HCT116 (cell line): ENCODE measurements around the gene VAV1.

Experiments
- CEBPB ChIP-seq: IDR thresholded peaks from 2 replicates; pipeline ENCODE4 v1.6.1; 2012; ENCODE audit warnings: low read depth
- EZH2 ChIP-seq: fragments of 200-600 bp; sonication (generic); IDR thresholded peaks from 2 replicates; pipeline ENCODE4 v1.6.1; 2017; ENCODE audit warnings: antibody characterized with exemption, mixed run types
- EZH2phosphoT487 ChIP-seq: fragments of 200-600 bp; IDR thresholded peaks from 2 replicates; pipeline ENCODE4 v1.6.1; 2018; ENCODE audit warnings: antibody characterized with exemption, borderline replicate concordance
- POLR2A ChIP-seq: IDR thresholded peaks from 2 replicates; pipeline ENCODE4 v1.7.0; 2011; ENCODE audit warnings: borderline replicate concordance; ENCODE audit not compliant: insufficient read depth, insufficient read length; ENCODE audit errors: extremely low read depth
- POLR2AphosphoS5 ChIP-seq: IDR thresholded peaks from 2 replicates; pipeline ENCODE4 v1.6.1; 2011; ENCODE audit warnings: mild to moderate bottlenecking, low read depth, low read length, moderate library complexity
- RAD21 ChIP-seq: IDR thresholded peaks from 2 replicates; pipeline ENCODE4 v1.6.1; 2012; ENCODE audit warnings: low read depth, mild to moderate bottlenecking
- SIN3A ChIP-seq: IDR thresholded peaks from 2 replicates; pipeline ENCODE4 v1.6.1; 2012; ENCODE audit warnings: low read depth
- TF ChIP-seq, protein P1 (sequence below): IDR thresholded peaks from 2 replicates; pipeline ENCODE4 v1.6.1; 2012
- TF ChIP-seq, protein P2 (sequence below), 3 experiments: fragments of 200-600 bp in 1 of 3; sonication (generic) in 1 of 3; IDR thresholded peaks in 2 of 3; conservative IDR thresholded peaks in 1 of 3; 2 replicates each; pipeline ENCODE4 v1.5.1; 2012 to 2017; ENCODE audit warnings: low read depth in 2 of 3, low read length in 2 of 3, antibody characterized with exemption in 1 of 3, borderline replicate concordance in 1 of 3, control low read depth in 1 of 3, mild to moderate bottlenecking in 1 of 3, mixed read lengths in 1 of 3, mixed run types in 1 of 3, moderate library complexity in 1 of 3; ENCODE audit not compliant: insufficient read depth in 1 of 3
- TF ChIP-seq, protein P3 (sequence below): IDR thresholded peaks from 2 replicates; pipeline ENCODE4 v1.6.1; 2012; ENCODE audit warnings: low read depth
- TF ChIP-seq, protein P4 (sequence below): IDR thresholded peaks from 2 replicates; pipeline ENCODE4 v1.6.1; 2012

DNA sequence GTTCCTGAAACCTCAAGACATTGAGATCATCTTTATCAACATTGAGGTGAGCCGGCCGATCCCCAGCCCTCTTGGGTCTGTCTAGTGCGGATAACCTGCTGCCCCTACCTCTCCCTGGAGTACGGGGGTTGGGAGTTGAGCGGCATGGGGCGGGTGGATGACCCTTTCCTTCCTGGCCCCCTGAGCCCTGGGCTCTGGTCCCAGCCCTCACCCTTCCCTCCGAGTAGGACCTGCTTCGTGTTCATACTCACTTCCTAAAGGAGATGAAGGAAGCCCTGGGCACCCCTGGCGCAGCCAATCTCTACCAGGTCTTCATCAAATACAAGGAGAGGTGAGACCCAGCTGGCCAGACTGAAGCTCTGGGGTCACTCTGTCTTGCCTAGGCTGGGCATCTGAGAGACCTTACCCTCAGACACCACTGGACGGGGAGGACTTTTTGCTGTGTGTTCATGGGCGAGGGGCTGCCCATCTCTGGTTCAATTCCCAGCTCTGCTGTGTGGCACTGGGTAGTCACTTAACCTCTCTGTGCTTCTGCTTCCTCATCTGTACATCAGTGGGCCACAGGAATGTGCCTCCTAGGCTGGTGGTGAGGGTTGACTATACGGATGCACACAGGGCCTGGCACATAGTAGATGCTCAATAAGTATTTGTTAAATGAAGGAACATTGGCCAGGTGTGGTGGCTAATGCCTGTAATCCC is 52.7 kb downstream of the VAV1 start:
- TF ChIP-seq POLR2A (no peak), POLR2AphosphoS5 (no peak), SIN3A (no peak), EZH2phosphoT487 (no peak), EZH2 (no peak), CEBPB (no peak), RAD21 (no peak)
- TF ChIP-seq, protein P1, sequence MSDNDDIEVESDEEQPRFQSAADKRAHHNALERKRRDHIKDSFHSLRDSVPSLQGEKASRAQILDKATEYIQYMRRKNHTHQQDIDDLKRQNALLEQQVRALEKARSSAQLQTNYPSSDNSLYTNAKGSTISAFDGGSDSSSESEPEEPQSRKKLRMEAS: no peak
- TF ChIP-seq, protein P2, sequence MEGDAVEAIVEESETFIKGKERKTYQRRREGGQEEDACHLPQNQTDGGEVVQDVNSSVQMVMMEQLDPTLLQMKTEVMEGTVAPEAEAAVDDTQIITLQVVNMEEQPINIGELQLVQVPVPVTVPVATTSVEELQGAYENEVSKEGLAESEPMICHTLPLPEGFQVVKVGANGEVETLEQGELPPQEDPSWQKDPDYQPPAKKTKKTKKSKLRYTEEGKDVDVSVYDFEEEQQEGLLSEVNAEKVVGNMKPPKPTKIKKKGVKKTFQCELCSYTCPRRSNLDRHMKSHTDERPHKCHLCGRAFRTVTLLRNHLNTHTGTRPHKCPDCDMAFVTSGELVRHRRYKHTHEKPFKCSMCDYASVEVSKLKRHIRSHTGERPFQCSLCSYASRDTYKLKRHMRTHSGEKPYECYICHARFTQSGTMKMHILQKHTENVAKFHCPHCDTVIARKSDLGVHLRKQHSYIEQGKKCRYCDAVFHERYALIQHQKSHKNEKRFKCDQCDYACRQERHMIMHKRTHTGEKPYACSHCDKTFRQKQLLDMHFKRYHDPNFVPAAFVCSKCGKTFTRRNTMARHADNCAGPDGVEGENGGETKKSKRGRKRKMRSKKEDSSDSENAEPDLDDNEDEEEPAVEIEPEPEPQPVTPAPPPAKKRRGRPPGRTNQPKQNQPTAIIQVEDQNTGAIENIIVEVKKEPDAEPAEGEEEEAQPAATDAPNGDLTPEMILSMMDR (IDR thresholded peaks at IDR 0.05 in 2 of 3, conservative IDR thresholded peaks at IDR 0.05 in 1 of 3; ENCODE audit: borderline replicate concordance in 1 of 3, insufficient read depth in 1 of 3, low read depth in 2 of 3, low read length in 2 of 3): no peak
- TF ChIP-seq, protein P3, sequence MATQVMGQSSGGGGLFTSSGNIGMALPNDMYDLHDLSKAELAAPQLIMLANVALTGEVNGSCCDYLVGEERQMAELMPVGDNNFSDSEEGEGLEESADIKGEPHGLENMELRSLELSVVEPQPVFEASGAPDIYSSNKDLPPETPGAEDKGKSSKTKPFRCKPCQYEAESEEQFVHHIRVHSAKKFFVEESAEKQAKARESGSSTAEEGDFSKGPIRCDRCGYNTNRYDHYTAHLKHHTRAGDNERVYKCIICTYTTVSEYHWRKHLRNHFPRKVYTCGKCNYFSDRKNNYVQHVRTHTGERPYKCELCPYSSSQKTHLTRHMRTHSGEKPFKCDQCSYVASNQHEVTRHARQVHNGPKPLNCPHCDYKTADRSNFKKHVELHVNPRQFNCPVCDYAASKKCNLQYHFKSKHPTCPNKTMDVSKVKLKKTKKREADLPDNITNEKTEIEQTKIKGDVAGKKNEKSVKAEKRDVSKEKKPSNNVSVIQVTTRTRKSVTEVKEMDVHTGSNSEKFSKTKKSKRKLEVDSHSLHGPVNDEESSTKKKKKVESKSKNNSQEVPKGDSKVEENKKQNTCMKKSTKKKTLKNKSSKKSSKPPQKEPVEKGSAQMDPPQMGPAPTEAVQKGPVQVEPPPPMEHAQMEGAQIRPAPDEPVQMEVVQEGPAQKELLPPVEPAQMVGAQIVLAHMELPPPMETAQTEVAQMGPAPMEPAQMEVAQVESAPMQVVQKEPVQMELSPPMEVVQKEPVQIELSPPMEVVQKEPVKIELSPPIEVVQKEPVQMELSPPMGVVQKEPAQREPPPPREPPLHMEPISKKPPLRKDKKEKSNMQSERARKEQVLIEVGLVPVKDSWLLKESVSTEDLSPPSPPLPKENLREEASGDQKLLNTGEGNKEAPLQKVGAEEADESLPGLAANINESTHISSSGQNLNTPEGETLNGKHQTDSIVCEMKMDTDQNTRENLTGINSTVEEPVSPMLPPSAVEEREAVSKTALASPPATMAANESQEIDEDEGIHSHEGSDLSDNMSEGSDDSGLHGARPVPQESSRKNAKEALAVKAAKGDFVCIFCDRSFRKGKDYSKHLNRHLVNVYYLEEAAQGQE: no peak
- TF ChIP-seq, protein P4, sequence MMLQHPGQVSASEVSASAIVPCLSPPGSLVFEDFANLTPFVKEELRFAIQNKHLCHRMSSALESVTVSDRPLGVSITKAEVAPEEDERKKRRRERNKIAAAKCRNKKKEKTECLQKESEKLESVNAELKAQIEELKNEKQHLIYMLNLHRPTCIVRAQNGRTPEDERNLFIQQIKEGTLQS: no peak
